Activated CD4-positive, alpha-beta T cell treated with anti-CD3 and anti-CD28 coated beads for 1 hour (primary cell): ENCODE data around the gene PDZD4.
A peak's percentile ranks its signal among the peaks of the same experiment; 100 is the strongest.

Source experiments
- DNase-seq: peaks from one replicate; pipeline ENCODE4 v3.0.0-alpha.2; 2020

PDZD4 gene

DNA sequence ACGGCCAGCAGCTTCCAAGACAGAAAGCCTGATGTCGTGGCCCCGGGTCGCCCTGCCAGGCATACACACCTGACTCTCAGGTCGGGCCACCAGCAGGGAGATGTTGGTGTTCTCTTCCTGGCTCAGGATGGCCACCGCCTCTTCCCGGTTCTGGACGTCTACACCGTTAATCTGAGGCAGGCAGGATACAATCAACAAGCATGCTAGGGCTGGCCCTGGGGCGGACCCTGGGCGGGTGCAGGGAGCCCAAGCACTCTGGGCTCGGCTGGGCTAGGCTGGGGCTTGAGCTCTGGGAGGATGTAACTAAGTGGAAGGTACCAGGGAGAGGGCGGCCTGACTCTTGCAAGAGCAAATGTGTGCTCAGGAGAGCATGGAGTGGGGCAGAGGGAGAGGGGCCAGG is 24.9 kb downstream of the PDZD4 start:
- DNase-seq, result no peak

DNA sequence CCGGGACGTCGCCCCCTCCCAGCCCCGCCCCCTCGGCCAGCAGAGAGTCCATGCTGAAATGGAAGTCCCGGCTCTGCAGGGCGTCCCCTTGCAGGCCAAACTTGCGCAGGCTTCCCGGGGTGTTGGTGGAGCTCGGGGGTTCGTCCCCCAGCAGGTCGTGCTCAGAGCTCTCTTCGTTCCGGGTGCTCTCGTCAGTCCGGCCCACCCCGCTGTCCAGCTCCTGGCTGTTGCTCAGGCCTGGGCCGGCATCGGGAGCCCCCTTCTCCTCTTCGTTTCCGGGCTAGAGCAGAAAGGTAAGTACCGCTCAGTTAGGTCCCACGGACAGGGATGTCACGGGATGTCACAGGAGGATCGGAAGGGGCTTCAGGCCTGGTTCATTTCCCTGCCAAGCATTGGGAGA is 25.7 kb downstream of the PDZD4 start:
- no peak for DNase-seq

DNA sequence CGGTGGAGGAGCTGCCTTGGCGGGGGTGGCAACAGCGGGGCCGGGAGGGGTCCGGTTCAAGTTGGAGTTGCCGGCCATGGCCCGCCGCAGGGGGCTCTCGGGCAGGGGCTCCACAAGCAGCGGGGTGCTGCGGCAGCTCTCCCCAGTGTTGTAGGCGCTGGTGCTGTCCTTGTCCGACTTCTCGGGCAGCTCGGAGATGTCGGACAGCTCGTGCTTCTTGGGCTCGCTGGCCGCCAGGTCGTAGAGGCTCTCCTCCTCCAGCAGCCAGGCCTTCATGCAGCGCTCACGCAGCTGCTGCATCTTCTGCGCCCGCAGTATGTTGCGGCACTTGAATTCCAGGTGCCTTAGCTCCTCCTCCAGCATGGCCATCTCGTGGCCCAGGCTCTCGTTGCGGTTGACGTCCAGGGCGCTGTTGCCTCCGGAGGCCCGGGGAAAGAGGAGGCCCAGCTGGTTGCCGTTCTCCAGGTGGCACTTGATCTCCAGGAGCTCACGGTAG is 26.2 kb downstream of the PDZD4 start:
- DNase-seq, result no peak

DNA sequence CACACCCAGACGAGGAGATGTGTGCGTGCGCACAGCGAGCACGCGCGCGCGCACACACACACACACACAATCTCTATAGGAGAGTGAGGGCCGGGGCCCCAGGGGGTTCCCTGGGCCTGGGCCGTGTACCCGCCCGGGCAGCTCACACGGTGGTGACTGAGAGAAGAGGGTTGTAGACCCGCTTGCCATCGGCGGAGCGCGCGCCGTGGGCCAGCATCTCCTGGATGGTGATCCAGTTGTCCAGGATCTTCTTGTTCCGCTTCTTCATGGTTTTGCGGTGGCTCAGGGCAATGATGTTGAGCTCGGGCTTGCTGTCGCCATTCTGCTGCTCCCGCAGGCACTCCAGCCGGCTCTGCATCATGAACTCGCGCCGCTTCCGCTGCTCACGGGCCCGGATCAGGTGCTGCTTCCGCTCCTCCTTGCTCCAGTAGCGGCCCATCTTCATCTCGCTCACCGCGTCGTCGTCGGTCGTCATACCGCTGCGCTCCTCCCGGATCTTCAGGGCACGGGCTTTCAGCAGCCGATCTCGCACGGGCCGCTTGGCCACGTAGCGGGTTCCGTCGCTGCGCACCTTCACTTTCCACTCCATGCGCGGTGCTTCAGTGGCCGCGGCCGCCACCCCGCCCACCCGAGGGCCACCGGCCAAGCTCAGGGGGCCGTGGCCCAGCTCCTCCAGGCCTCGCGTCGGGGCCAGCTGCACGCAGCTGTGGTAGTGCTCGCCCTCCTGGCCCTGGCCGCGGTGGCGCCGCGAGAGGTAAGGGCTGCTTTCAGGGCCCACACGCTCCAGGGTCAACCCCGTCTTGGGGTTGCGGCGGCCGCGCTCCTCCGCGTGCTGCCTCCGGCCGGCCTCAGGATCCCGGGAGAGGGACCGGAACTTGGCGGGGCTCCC is 26.9 kb downstream of the PDZD4 start:
- DNase-seq, result no peak

DNA sequence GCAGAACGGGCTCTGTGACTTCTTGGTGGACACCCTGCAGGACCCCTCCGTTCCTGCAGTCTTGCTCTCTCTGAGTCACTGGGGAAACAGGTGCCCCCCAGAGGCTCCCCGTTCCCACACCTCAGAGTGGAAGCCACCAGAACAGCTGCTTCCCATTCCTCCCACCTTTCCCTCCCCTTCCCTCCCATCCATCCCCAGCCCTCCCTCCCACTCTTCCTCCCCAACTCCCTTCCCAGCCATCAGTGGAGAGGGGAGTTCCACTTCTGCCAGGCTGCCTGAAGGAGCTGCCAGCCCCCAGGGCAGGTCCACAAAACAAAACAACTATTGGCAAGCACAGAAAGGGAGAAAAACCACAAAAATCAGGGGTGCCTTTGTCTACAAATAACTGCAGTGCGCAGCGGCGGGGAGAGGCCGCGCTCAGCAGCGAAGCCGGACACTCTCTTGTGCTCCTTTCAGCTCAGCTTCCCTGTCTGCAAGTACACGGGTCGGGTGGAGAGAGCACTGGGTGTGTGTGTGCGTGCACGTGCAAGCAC is 27.8 kb downstream of the PDZD4 start:
- no peak for DNase-seq

DNA sequence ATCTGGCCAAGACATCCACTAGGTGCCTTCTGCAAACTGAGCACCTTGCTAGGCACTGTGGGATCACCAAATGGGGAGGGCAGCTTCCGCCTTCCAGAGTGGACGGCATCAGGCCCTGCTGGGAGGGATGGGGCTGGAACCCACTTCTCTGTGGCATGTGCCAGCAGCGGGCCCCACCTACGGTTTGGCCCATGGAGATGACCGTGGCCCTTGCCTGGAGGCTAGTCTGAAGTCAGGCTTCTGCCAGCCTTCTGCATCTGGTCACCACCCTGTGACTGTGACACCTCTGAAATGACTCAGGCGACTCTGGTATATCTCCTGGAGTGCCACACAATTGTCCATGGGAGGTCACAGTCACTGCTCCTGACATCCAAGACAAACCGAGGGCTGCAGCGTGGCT is 28.7 kb downstream of the PDZD4 start:
- DNase-seq, result no peak

DNA sequence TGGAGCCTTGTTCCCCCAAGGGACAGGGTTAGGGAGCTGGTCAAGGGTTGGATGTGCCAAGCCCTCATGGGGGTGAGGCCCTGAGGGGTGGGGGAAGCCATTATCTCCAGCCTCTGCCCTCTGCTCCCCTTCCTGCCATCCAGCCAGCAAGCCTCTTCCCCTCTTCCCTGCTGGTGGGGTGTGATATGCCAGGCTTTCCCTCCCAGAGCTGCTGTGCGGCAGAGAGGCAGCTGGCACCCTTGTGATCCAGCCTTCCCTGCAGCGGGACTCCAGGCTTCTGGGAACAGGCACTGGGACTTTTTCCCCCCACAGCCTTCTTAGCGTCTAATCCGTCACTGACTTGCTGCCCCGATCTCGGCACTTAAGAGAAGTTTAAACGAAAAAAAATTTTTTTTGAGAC is 29.6 kb downstream of the PDZD4 start:
- no peak for DNase-seq

DNA sequence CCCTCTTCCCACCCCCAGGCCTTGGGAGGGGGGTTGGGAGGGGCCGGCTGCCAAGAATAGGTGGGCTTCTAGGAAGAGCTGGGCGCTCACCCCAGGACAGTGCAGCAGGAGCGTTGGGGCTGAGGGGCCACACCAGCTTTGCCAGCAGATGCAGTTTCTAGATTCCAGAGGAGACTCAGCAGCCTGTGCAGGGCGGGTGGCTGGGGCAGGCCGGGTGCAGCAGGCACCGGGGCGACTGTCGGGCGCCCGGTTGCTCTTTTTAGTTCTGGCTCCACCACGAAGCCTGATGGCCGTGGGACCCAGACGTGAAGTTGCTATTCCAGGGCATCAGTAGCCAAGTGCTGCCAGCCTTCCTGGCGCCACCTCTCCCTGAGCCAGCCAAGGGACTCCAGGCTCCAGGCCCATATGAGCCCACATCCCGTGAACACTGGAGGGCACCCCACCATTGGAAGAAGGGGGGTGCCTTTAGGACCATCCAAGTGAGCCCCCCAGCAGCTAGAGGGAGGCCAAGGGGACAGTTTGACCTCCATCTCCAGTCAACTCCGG is 30.1 kb downstream of the PDZD4 start:
- no peak for DNase-seq

DNA sequence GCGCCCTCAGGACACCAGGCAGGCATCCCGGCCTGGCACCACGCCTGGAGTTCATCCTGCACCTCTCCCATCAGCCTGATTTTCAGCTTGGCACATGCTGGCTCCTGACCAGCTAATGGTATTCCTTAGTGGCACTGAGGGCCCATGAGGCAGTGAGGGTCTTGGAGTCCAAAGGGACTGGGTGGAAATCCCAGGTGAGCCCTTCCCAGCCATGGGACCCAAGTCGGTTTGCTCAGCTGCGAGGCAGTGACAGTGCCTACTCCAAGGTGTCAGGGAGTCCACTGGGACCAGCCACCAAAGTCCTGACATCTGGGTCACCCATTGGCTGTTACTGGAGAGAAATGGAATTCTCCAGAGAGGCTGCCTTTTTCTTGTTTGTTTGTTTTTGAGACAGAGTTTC is 31.0 kb downstream of the PDZD4 start:
- no peak for DNase-seq

DNA sequence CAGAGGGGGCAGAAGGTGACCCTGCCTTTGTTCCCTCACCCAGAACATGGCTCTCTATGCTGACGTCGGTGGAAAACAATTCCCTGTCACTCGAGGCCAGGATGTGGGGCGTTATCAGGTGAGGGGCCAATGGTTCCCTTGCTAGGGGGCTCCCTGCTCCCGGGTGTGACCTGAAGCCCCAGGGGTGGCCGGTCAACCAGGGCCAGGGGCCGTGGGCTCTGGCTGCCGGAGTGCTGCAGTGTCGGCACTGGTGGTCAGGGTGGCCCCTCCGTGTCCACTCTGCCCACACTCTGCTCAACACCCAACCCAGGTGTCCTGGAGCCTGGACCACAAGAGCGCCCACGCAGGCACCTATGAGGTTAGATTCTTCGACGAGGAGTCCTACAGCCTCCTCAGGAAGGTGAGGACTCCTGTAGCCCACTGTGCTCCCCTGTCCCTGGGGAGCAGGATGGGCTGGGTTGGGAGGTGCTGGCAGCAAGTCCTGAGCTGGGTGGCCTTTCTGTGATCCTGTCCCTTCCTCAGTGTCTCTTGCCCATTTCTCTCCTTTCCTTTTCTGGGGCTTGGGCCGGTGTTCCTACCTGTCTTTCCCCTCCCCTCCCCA is 32.8 kb downstream of the PDZD4 start:
- no peak for DNase-seq

DNA sequence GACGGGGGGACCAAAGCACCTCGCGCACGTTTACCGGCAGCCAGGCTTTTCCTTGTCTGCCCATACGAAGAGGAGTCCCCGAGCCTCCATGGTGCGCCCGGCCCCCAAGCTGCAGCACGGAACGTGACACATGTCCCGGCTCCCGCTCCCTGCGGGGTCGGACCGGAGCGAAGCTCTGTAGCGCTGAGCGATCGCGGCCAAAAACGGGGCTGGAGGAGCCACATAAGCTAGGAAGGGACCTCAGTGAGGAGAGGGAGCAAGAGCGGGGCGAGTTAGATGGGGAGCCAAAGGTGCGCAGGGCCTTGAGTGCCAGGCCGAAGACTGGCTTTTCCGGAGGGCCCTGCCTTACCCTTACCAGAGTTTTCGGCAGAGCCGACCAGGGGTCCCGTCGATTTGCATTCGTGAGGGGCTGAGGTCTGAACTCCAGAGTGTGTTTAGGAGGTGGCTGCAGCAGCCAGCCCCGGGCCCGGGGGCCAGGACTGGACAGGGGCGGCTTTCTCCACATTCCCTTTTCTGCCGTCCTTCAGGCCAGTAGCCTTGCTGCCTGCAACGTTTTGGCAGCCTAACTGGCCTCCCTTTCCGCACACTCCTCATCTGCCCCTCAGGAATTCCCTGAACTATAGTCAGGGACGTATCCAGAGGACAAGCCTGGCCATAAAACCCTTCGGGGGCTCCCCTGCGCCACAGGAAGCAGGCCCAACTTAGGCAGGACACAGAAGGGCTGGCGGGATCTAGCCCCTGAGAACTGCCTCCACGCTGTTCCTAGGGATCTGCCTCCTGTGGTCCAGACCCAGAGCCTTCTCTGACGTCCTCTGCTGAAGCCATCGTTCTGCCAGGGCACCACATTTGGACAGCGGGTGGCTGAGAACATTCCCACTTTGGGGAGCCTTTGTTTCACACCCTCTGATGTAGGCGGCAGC is 35.2 kb downstream of the PDZD4 start:
- DNase-seq, result no peak

DNA sequence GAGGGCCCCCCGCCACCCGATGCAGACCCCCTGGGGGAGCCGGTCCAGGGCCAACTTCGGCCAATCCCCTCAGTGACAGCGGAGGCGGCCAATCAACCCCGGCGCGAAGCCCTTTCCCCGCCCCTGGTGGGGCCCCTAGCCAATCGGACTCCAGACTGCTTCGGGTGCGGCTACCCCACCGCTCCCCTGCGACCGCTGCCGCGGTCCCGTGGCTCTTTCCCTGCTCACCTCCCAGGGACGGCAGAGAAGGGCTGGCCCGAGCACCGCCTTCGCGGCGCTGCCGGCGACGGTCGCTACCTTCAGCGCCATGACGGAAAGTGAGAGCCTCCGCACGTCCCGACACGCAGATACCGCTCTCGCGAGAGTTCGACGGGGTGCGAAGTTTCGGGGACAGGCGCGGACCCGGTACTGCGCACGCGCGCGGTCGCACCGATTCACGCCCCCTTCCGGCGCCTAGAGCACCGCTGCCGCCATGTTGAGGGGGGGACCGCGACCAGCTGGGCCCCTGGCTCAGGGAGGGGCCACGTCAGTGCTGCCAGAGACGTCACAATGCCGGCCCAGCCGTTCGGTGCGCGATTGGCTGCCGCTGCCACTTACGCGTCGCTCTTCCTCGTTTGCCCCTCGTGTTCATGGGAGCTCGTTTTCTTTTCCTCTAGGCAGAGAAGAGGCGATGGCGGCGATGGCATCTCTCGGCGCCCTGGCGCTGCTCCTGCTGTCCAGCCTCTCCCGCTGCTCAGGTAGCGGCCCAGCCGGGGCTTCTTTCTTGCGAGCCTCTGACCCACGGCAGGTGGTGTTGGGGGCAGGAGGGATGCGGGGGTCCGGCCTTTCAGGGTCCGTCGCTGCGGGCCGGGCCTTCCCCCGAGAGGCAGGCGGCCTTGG is 36.1 kb downstream of the PDZD4 start, which contains the start of the genes IDH3G and SSR4:
Gene IDH3G (minus strand): TSS at position 358 of the 879 bp plus-strand sequence. CDS start 49 bp downstream, at position 309.
Gene SSR4 (plus strand): TSS at position 651 of the 879 bp plus-strand sequence. CDS start 20 bp downstream, at position 671.
- DNase-seq, result peak; percentile 90

DNA sequence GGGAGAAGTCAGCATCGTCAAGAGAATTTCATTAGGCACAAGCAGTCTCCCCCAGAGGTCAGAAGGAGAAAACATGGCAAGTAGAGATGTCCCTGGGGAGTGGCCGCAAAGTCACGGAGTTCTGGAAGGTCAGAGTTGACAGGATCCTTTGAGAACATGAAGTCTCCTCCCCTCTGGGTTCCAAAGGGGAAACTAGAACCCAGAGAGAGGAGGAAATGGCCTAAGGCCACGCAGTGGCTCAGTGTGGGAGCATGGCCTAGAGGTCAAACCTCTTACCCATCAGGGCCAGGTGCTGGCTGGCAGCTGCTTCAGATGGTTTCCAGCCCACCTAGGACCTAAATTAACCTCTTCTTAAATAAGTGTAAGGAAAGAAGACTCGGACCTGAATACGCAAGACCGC is 37.1 kb downstream of the PDZD4 start:
- DNase-seq, result no peak

DNA sequence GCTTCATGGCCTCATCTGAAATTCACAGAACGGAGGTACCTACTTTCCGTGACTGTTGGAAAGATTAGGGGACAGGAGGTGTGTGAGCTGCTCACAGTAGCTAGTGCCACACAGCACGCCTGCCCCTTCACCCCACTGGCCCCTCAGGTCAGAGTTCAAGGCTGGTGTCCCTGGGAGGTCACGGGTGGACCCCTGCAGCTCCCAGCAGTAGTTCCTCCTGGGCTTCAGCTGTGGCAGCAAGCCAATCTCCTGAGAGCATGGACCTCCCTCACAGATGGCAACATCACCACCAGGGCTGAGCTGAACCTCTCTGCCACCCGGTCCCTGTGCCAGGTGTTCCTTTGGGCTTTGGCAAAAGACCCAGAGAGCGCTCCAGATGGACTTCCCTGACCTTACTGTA is 38.0 kb downstream of the PDZD4 start:
- DNase-seq, result no peak

DNA sequence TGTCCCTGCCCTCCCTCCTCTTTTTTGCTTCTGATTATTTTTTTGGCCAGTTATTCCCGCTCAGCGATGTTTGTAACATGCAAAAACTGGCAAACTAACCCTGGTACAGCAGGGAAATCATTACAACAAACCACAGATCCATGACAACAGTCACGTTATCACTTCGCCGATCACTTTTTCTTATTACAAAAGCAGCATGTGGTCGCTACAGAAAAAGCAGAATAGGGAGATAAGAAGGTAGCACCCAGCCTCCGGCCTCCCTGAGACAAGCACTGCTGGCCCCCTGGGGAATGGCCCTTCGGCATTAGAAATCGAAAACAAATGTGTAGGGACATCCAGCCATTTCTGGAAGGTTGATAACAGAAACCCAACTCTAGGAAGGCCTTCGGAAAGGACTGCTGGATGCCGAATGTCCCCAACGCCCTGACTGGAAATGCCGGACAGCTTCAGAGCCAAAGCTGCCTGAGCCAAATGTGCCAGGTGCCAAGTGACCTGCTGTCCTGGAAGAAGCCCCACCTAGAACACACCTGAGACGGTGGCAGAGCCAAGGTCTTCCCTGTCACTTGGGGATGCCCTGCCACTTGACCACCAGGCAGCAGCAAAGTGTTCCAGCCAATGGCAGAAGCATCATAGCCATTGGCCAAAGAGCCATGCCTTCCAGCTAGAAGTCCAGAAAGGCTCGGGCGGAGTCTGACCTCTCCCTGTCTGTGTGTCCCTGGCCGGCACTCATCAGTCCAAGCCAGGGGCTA is 39.1 kb downstream of the PDZD4 start:
- no peak for DNase-seq

DNA sequence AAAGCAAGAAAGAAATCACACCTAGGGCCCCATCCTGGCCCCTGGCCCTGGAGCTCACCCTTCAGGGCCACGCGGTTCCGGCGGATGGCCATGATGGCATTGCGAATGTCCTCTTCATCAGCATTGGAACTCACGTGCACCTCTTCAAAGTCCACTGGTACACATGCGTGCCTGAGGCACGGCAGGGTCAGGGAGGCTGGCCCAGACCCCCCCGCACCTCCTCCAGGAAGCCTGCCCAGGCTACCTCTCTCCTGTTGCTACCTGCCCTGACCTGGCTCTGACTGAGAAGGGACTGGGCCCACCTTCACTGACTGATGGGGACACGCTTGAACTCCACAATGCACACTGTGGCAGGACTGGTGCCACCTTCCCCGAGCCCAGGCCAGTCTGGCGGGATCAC is 40.7 kb downstream of the PDZD4 start:
- no peak for DNase-seq

DNA sequence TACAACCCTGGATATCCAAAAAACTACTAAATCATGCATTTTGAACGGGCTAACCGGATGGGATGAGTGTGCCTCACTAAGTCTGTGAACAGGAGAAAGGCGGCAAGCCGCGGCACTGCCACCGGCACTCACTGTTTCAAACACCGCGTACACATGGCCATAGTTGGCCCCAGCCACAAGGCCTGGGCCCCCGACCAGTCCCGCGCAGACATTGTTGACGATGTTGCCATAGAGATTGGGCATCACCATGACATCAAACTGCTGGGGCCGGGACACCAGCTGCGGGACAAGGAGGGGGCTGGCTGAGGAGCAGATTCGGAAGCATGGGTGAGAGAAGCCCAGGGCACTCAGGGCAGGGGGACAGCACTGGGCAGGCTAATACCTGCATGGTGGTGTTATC is 43.7 kb downstream of the PDZD4 start:
- no peak for DNase-seq

DNA sequence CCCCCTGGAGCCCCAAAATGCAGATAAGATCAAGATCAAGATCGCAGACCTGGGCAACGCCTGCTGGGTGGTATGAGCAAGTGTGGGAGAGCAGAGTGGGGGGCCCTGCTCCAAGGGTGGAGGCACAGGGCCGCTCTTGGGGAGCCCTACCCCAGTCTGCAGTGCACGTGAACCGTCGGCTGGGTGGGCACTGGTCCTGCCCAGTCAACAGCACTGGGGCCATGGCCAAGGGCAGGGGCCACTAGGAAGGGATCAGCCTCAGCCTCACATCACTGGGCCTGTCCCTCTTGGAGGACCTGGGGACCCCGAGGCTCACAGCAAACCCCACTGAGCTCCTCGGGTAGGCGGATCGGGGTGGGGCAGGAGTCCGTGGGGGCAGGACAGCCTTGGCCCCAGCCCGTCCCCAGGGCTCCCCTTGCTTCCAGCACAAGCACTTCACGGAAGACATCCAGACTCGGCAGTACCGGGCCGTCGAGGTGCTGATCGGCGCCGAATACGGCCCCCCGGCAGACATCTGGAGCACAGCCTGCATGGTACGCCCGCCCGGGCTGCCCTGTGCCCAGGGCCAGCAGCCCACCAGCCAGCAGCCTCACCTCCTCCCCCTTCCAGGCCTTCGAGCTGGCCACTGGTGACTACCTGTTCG is 45.9 kb downstream of the PDZD4 start:
- no peak for DNase-seq

DNA sequence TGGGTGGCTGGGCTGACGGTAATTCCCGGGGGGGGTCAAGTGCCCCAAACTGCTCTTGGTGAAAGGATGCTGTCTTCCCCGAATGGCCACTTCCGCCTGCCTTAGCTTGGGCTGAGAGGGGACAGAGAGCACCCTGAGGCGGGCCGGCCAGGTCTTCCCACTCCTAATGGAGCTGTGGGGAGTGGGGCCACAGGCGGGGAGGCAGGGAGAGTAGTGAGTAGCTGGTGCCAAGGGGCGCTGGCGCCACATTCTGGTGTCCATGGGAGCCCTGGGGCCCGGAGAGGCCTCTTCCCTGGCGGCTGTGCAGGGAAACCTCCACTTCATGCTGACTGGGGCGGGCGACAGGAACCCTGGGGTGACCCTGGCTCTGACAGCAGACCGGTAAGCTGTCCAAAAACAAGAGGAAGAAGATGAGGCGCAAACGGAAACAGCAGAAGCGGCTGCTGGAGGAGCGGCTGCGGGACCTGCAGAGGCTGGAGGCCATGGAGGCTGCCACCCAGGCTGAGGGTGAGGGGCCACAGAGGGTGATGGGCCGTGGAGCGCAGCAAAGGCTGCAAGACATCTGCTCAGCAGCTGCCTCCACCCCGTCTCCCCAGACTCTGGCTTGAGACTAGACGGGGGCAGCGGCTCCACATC is 46.8 kb downstream of the PDZD4 start:
- no peak for DNase-seq

DNA sequence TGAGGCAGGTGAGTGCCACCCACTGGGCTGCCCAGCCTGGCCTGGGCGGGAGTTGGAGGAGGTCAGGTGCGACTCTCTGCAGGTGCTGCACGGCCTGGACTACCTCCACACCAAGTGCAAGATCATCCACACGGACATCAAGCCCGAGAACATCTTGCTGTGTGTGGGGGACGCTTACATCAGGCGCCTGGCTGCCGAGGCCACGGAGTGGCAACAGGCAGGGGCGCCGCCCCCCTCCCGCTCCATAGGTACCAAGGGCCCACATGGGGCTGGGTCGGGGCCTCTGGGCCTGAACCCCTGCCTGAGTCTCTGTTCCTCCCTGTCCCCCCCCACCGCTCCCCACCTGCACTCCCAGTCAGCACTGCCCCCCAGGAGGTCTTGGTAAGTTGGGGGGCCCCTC is 47.5 kb downstream of the PDZD4 start:
- DNase-seq, result no peak
